ENCODE results near the gene ABCD4.

GRCh38 chr14:74347795-74348100 is 45.0 kb upstream of the ABCD4 start:
- TF ChIP-seq, protein P1, sequence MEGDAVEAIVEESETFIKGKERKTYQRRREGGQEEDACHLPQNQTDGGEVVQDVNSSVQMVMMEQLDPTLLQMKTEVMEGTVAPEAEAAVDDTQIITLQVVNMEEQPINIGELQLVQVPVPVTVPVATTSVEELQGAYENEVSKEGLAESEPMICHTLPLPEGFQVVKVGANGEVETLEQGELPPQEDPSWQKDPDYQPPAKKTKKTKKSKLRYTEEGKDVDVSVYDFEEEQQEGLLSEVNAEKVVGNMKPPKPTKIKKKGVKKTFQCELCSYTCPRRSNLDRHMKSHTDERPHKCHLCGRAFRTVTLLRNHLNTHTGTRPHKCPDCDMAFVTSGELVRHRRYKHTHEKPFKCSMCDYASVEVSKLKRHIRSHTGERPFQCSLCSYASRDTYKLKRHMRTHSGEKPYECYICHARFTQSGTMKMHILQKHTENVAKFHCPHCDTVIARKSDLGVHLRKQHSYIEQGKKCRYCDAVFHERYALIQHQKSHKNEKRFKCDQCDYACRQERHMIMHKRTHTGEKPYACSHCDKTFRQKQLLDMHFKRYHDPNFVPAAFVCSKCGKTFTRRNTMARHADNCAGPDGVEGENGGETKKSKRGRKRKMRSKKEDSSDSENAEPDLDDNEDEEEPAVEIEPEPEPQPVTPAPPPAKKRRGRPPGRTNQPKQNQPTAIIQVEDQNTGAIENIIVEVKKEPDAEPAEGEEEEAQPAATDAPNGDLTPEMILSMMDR (conservative IDR thresholded peaks at IDR 0.05; ENCODE audit: low read depth, low read length), result no peak
- no peak for TF ChIP-seq EZH2 (IDR thresholded peaks at IDR 0.05; ENCODE audit: borderline replicate concordance, low read depth, low read length, poor library complexity, severe bottlenecking)

Measured in A673 (cell line).